B cell (primary cell): ENCODE results near the gene SCYGR5. TPM values are rescaled to one million over a fixed set of nuclear protein-coding genes. Genes with fewer than 3 reads are reported as not detected.

ENCODE experiments used
- ATAC-seq: fragments of 200-7000 bp; cut with Tn5 transposase; one replicate; pipeline ENCODE4 v1.10.0; 2021; ENCODE audit warnings: low read depth, mild to moderate bottlenecking, moderate number of reproducible peaks, moderate library complexity
- CTCF ChIA-PET: fragments of 350-600 bp; sonication (Branson Sonifier 250); formaldehyde crosslinking; loops from one replicate; lab custom pipeline; 2021; ENCODE audit warnings: antibody characterized with exemption, inconsistent platforms; lab: Charles Lee
- POLR2A ChIA-PET: fragments of 350-600 bp; sonication (Branson Sonifier 250); formaldehyde crosslinking; loops from one replicate; lab custom pipeline; 2021; ENCODE audit warnings: antibody characterized with exemption; lab: Charles Lee
- DNase-seq: peaks from one replicate; pipeline ENCODE4 v3.0.0; 2013
- H2AFZ ChIP-seq: 2 replicates; pipeline ENCODE4 v1.6.1; 2012; ENCODE audit warnings: mild to moderate bottlenecking, low read depth, low read length; ENCODE audit not compliant: insufficient read depth, poor library complexity, severe bottlenecking
- H3K27ac ChIP-seq, 2 donors: 1 replicate in 1 of 2; 2 replicates in 1 of 2; pipeline ENCODE4 v1.5.1; 2012 to 2013; ENCODE audit warnings: low read length in 2 of 2, mild to moderate bottlenecking in 2 of 2, moderate library complexity in 1 of 2
- H3K27me3 ChIP-seq, 4 experiments: fragments of 200-600 bp in 1 of 4; sonication (generic) in 1 of 4; replicated peaks in 1 of 4; 1 replicate in 2 of 4; 2 replicates in 2 of 4; pipeline versions ENCODE4 v1.6.1 to v1.7.0; 2013 to 2016; ENCODE audit warnings: low read length in 3 of 4, mild to moderate bottlenecking in 2 of 4, mixed read lengths in 1 of 4, moderate library complexity in 1 of 4; ENCODE audit not compliant: insufficient read depth in 4 of 4, control insufficient read depth in 3 of 4; ENCODE audit errors: control extremely low read depth in 1 of 4
- H3K36me3 ChIP-seq, 2 experiments: replicated peaks in 1 of 2; 1 replicate in 1 of 2; 2 replicates in 1 of 2; pipeline versions ENCODE4 v1.6.1 to v1.7.1; 2013; ENCODE audit warnings: low read length in 1 of 2; ENCODE audit not compliant: insufficient read depth in 2 of 2, control insufficient read depth in 1 of 2; ENCODE audit errors: control extremely low read depth in 1 of 2, extremely low read depth in 1 of 2
- H3K4me1 ChIP-seq, 2 donors: fragments of 200-600 bp in 1 of 2; sonication (generic) in 1 of 2; 1 replicate in 1 of 2; 2 replicates in 1 of 2; pipeline versions ENCODE4 v1.5.1 to v1.6.1; 2013 to 2017; ENCODE audit warnings: low read length in 2 of 2; ENCODE audit not compliant: control insufficient read depth in 2 of 2, insufficient read depth in 2 of 2
- H3K4me2 ChIP-seq: replicated peaks from 2 replicates; pipeline ENCODE3; 2012; ENCODE audit warnings: mild to moderate bottlenecking, low read depth, low read length; ENCODE audit not compliant: poor library complexity, severe bottlenecking
- H3K4me3 ChIP-seq, 5 experiments: fragments of 200-600 bp in 1 of 5; sonication (generic) in 1 of 5; 1 replicate in 3 of 5; 2 replicates in 2 of 5; pipeline versions ENCODE4 v1.5.1 to v1.7.0; 2011 to 2016; ENCODE audit warnings: low read length in 4 of 5, mild to moderate bottlenecking in 4 of 5, low read depth in 2 of 5, control low read depth in 1 of 5, moderate library complexity in 1 of 5; ENCODE audit not compliant: insufficient read depth in 1 of 5; ENCODE audit errors: control extremely low read depth in 1 of 5, extremely low read depth in 1 of 5
- H3K79me2 ChIP-seq: fragments of 200-600 bp; sonication (generic); one replicate; pipeline ENCODE4 v1.6.0; 2016; ENCODE audit warnings: low read length; ENCODE audit not compliant: control insufficient read depth, insufficient read depth
- H3K9ac ChIP-seq: fragments of 200-600 bp; sonication (generic); 2 replicates; pipeline ENCODE4 v1.6.1; 2017; ENCODE audit warnings: mild to moderate bottlenecking, low read length, moderate library complexity
- H3K9me3 ChIP-seq, 3 donors: one replicate each; pipeline versions ENCODE4 v1.6.1 to v1.7.1; 2013; ENCODE audit warnings: low read length in 2 of 3; ENCODE audit not compliant: control insufficient read depth in 2 of 3, insufficient read depth in 1 of 3; ENCODE audit errors: control extremely low read depth in 1 of 3
- H4K20me1 ChIP-seq: 2 replicates; pipeline ENCODE4 v1.6.0; 2012; ENCODE audit warnings: mild to moderate bottlenecking, low read length; ENCODE audit not compliant: insufficient read depth, control insufficient read depth, poor library complexity, severe bottlenecking
- H3K27ac Mint-ChIP-seq: one replicate; pipeline ENCODE4 v1.8.0; 2021; ENCODE audit warnings: mixed read lengths
- H3K27me3 Mint-ChIP-seq: one replicate; pipeline ENCODE4 v1.8.0; 2021; ENCODE audit warnings: mixed read lengths
- H3K4me1 Mint-ChIP-seq: one replicate; pipeline ENCODE4 v1.8.0; 2021; ENCODE audit warnings: mixed read lengths
- H3K4me3 Mint-ChIP-seq: one replicate; pipeline ENCODE4 v1.8.0; 2021; ENCODE audit warnings: mixed read lengths
- H3K9me3 Mint-ChIP-seq: one replicate; pipeline ENCODE4 v1.8.0; 2022; ENCODE audit warnings: mixed read lengths; ENCODE audit not compliant: insufficient read depth
- EZH2 ChIP-seq: IDR thresholded peaks from 2 replicates; pipeline ENCODE4 v1.6.1; 2012; ENCODE audit warnings: borderline replicate concordance, low read depth, mild to moderate bottlenecking, moderate library complexity, low read length; ENCODE audit not compliant: insufficient read depth, poor library complexity, severe bottlenecking
- WGBS: methylation state at CpG from one replicate; pipeline ENCODE4 v1.1.5; 2013; ENCODE audit warnings: missing lambda C conversion rate; ENCODE audit not compliant: insufficient coverage; 5-methylcytosine and 5-hydroxymethylcytosine counted together
- intact Hi-C: fragments of 100-400 bp; cut with micrococcal nuclease; formaldehyde crosslinking; loops from one replicate; pipeline ENCODE4 v1.10.0; 2022
- polyA plus RNA-seq: library from polyadenylated mRNA; depleted of rRNA; stranded (reverse); fragments of >200 nt; gene quantifications from 2 replicates; pipeline ENCODE4 v1.2.3, GENCODE V29; 2012
- total RNA-seq, 2 donors: library from RNA; stranded (reverse); fragments of 120-200 nt in 1 of 2; gene quantifications; 1 replicate in 1 of 2; 2 replicates in 1 of 2; pipeline versions ENCODE4 v1.2.3 to v1.2.4, GENCODE V29; 2013 to 2022
- TF ChIP-seq, protein P1 (sequence below): fragments of 200-600 bp; IDR thresholded peaks from one replicate; pipeline ENCODE4 v1.8.0; 2022; ENCODE audit warnings: antibody characterized with exemption, mild to moderate bottlenecking

Gene SCYGR5
- total and polyA plus RNA-seq, 2 donors (not counting 1 experiment from before 2014, with no cell fraction given) = not detected

DNA sequence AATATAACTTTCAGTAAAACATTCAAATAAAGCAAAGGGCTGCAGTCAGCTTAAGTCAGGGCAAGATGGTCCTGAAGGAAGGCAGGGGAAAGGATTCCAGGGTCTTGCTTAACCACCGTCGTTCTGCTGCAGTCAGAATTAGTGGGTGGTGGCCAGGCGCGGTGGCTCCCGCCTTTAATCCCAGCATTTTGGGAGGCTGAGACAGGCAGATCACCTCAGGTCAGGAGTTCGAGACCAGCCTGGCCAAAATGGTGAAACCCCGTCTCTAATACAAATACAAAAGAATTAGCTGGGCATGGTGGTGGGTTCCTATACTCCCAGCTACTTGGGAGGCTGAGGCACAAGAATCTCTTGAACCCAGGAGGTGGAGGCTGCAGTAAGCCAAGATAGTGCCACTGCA lies 44.4 kb downstream of the SCYGR5 start:
- intact Hi-C loops = no loop called here
- Histone ChIP-seq H3K36me3 (no peaks in the 10 kb centered on the region), H3K9ac (no peak overlapping the region), H3K9me3 (no peaks in the 10 kb centered on the region), H3K4me3 (no peak overlapping the region), H3K4me1 (no peaks in the 10 kb centered on the region), H3K27ac (no peak overlapping the region), H3K27me3 (no peaks in the 10 kb centered on the region), H3K79me2 (no peaks in the 10 kb centered on the region), H4K20me1 (no peaks in the 10 kb centered on the region), H2AFZ (no peak overlapping the region), H3K4me2 (no peak overlapping the region)
- Mint-ChIP-seq H3K4me3 (no peak overlapping the region), H3K27ac (no peak overlapping the region), H3K9me3 (no peaks in the 10 kb centered on the region), H3K27me3 (peaks cover 11% of the 10 kb centered on the region), H3K4me1 (no peaks in the 10 kb centered on the region)
- WGBS = 94% methylated on average over 5 of the region's 7 CpGs
- ATAC-seq (no peak), DNase-seq (no peak)
- TF ChIP-seq, protein P1, sequence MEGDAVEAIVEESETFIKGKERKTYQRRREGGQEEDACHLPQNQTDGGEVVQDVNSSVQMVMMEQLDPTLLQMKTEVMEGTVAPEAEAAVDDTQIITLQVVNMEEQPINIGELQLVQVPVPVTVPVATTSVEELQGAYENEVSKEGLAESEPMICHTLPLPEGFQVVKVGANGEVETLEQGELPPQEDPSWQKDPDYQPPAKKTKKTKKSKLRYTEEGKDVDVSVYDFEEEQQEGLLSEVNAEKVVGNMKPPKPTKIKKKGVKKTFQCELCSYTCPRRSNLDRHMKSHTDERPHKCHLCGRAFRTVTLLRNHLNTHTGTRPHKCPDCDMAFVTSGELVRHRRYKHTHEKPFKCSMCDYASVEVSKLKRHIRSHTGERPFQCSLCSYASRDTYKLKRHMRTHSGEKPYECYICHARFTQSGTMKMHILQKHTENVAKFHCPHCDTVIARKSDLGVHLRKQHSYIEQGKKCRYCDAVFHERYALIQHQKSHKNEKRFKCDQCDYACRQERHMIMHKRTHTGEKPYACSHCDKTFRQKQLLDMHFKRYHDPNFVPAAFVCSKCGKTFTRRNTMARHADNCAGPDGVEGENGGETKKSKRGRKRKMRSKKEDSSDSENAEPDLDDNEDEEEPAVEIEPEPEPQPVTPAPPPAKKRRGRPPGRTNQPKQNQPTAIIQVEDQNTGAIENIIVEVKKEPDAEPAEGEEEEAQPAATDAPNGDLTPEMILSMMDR = no peak
- TF ChIP-seq EZH2 = no peak
- POLR2A ChIA-PET = no interaction called here
- CTCF ChIA-PET = no interaction called here

DNA sequence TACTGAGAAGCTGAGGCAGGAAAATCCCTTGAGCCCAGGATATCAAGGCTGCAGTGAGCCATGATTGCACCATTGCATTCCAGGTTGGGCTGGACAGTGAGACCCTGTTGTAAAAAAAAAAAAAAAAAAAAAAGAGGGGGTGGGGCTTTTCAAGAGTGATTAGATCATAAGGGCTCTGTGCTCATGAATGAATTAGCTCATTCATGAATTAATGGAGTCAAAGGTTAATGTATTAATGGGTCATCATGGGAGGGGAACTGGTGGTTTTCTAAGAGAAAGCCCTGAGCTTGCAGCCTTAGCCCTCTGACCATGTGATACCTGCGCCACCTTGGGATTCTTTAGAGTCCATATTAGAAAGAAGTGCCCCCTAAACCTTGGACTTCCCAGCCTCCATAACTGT lies 46.7 kb downstream of the SCYGR5 start:
- no peaks in the 10 kb centered on the region for H3K36me3 ChIP-seq
- no peak overlapping the region for H3K9ac ChIP-seq
- H2AFZ ChIP-seq = no peak overlapping the region
- Mint-ChIP-seq H3K4me3 (no peak overlapping the region), H3K4me1 (peaks cover 2% of the 10 kb centered on the region), H3K9me3 (no peaks in the 10 kb centered on the region), H3K27me3 (peaks cover 15% of the 10 kb centered on the region), H3K27ac (no peak overlapping the region)
- ChIA-PET CTCF (interaction anchor here (0.6 kb wide), 1 partner anchor 50 kb away, joined by 3 read pairs; no protein-coding TSS in a partner anchor), POLR2A (no interaction called here)
- no CpG with 5 or more reads among the region's 1 CpG for WGBS
- intact Hi-C loops = no loop called here
- no peaks in the 10 kb centered on the region for H3K79me2 ChIP-seq
- TF ChIP-seq, protein P1 = no peak
- TF ChIP-seq EZH2 = no peak
- no peak overlapping the region for H3K27ac ChIP-seq
- DNase-seq = no peak
- peaks cover 0 to 6% (median 0%) of the 10 kb centered on the region in 3 donors for H3K9me3 ChIP-seq
- H4K20me1 ChIP-seq = no peaks in the 10 kb centered on the region
- H3K27me3 ChIP-seq = peaks cover 0 to 10% (median 5%) of the 10 kb centered on the region in 4 experiments
- no peak overlapping the region for H3K4me2 ChIP-seq
- no peak for ATAC-seq
- H3K4me3 ChIP-seq = no peak overlapping the region
- H3K4me1 ChIP-seq = peaks cover 5% of the 10 kb centered on the region in 2 donors
